GM12892 (cell line): Measurements from ENCODE around the gene ARID1B.

Experiments
- DNase-seq: peaks from one replicate; pipeline ENCODE4 v3.0.0; 2011; ENCODE audit not compliant: insufficient read length
- FAIRE-seq: peaks from 2 replicates; lab custom pipeline; 2011; peaks lifted over from hg19 to GRCh38; lab: Jason Lieb, UNC
- POLR2A ChIP-seq: IDR thresholded peaks from 2 replicates; pipeline ENCODE4 v1.6.1; 2011; ENCODE audit warnings: low read depth, low read length, control low read depth
- POLR2AphosphoS5 ChIP-seq: IDR thresholded peaks from 2 replicates; pipeline ENCODE4 v1.6.1; 2011; ENCODE audit warnings: low read depth, low read length, control low read depth
- TAF1 ChIP-seq: IDR thresholded peaks from 2 replicates; pipeline ENCODE4 v1.6.1; 2011; ENCODE audit warnings: low read depth, mild to moderate bottlenecking, control low read depth, low read length, borderline replicate concordance

Gene ARID1B

DNA sequence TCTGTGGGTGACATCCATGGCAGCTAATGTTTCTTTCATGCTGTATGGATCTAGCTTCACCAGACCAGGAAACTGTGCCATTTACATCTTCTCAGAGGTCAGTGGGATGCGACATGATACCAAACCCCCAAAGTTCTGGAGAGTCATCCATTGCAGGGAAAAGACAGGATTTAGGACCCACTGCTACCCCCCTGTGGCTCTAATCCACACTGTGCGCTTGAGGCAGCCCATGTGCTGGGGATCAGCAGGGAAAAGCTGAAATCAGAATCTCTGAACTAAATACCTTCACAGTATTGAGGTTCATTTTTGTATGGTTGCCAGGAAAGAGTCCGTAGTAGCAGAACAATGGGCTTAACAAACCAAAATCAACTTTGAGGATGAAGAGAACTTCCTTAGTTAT is 381.7 kb downstream of the ARID1B start:
- DNase-seq (no peak), FAIRE-seq (no peak)
- no peak for TF ChIP-seq TAF1
- no peak for TF ChIP-seq POLR2A
- TF ChIP-seq POLR2AphosphoS5: no peak

DNA sequence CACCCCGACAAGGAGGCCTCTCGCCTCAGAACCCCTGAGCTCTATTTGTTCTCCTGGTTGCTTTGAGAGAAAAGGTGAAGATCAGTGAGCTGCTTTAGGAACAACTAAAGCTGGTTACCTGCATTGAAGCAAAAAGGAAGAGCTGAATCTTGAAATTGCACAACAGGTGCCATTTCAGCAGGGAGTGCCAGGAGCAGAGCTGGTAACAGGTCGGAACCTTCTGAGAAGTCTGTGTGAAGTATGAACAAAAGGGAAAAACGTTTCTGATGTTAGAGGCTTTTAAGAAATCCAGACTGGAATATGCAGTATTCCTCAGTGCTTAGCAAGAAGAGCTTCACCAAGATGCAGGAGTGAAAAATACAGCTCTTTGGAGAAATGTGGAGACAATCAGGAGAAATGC is 382.2 kb downstream of the ARID1B start:
- TF ChIP-seq POLR2A (no peak), TAF1 (no peak), POLR2AphosphoS5 (no peak)
- no peak for FAIRE-seq
- no peak for DNase-seq

- DNase-seq: no peak
- TF ChIP-seq TAF1: no peak
- TF ChIP-seq POLR2AphosphoS5: no peak
- TF ChIP-seq POLR2A: no peak
- no peak for FAIRE-seq
These were observed 384.7 kb downstream of the ARID1B start for GRCh38 chr6:157161912-157162311.

DNA sequence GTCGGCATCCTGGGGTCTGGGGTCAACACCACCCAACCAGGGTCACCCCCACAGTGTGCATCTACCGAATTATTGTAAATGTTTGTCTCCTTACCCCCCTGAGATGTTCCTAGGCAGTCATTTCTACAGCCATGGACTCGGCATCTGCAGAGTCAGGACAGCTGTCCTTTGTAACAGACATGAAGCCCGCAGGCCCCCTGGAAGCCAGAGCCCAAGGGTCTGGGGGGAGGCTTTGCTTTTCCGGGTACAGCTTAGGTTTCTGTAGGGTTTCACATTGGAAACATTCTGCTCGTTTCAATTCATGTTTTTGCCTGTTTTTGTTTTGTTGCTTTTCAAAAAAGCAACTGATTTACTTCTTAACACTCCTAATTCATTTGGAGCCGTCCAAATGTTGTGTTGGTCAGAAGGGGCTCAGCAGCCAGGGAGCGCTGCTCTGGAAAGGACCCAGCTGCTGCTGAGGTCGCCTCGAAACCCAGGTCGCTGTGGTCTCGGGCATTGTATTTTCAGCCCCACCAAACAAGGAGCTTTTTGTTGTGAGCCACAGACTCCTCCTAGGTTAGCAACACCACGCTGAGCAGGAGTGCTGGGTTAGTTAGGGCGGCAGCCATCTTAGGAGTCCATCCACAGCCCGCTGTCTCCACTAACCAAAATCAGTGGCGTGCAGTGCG is 385.7 kb downstream of the ARID1B start:
- DNase-seq: no peak
- TF ChIP-seq POLR2AphosphoS5 (no peak), TAF1 (no peak), POLR2A (no peak)
- FAIRE-seq: no peak

GRCh38 chr6:157163434-157164159 is 386.4 kb downstream of the ARID1B start:
- DNase-seq: no peak
- no peak for TF ChIP-seq POLR2A
- TF ChIP-seq TAF1: no peak
- no peak for TF ChIP-seq POLR2AphosphoS5
- FAIRE-seq: no peak

- peak; percentile 40 for FAIRE-seq
- TF ChIP-seq POLR2AphosphoS5 (no peak), POLR2A (no peak), TAF1 (no peak)
These were observed 387.8 kb downstream of the ARID1B start for GRCh38 chr6:157164972-157165371.

DNA sequence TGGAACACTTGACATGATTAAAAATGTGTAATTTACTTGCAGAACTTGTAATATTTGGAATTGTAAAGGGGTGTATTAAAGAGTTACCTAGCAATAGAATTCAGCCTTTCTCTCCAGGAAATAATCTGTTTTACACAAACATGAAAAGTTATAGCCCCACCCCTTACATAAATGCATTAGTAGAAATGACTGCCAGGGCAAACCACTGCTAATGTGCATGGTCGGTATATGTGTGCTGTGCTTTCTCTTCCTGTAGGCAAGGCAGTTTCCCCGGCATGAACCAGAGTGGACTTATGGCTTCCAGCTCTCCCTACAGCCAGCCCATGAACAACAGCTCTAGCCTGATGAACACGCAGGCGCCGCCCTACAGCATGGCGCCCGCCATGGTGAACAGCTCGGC is 389.6 kb downstream of the ARID1B start:
- DNase-seq (no peak), FAIRE-seq (no peak)
- no peak for TF ChIP-seq TAF1
- no peak for TF ChIP-seq POLR2A
- TF ChIP-seq POLR2AphosphoS5: no peak

More at GRCh38 chr6:157164972-157165371, 387.8 kb downstream of the ARID1B start:
- no peak for DNase-seq

- FAIRE-seq: no peak
- no peak for DNase-seq
- TF ChIP-seq POLR2AphosphoS5 (no peak), POLR2A (no peak), TAF1 (no peak)
These were observed 390.7 kb downstream of the ARID1B start for GRCh38 chr6:157167837-157168236.

DNA sequence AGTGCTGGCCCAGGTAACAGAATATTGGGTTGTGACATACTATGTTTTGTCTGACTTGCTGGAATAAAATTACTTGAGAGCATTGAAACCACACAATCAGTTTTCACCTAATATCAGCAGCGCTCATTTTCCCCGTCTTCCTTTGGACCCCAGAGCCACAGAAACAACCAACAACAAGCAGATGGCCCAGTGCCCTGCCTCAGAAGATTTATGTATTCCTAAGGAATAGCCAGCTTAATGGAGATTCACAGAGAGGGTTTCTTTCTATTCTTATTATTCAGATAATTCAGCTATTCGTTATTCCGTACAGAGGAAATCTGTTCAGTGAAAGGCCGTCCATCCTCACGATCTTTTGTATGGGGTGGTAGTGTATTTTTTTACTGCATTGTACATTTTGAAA is 391.3 kb downstream of the ARID1B start:
- DNase-seq (no peak), FAIRE-seq (no peak)
- TF ChIP-seq POLR2AphosphoS5 (no peak), TAF1 (no peak), POLR2A (no peak)

DNA sequence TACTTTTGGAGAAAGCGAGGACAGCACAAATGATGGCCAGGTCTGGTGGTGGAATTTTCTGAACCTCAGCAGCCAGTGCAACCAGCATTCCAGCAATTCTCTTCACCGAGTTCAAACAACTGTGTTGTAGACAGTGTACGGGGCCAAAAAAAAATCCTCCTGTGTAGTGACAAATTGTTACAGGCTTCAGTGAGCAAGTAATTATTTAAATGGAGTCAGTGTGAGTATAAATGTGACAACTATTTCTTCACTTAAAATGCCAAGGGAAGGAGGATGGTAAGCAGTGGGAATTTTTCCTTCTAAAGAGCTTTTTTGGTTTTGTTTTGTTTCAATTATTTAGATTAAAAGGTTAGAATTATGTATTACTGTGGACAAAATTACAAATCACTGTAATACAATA is 392.0 kb downstream of the ARID1B start:
- TF ChIP-seq POLR2A (no peak), TAF1 (no peak), POLR2AphosphoS5 (no peak)
- DNase-seq (no peak), FAIRE-seq (no peak)

- no peak for FAIRE-seq
- no peak for DNase-seq
- TF ChIP-seq POLR2A (no peak), POLR2AphosphoS5 (no peak), TAF1 (no peak)
These were observed 392.5 kb downstream of the ARID1B start for GRCh38 chr6:157169656-157170055.

DNA sequence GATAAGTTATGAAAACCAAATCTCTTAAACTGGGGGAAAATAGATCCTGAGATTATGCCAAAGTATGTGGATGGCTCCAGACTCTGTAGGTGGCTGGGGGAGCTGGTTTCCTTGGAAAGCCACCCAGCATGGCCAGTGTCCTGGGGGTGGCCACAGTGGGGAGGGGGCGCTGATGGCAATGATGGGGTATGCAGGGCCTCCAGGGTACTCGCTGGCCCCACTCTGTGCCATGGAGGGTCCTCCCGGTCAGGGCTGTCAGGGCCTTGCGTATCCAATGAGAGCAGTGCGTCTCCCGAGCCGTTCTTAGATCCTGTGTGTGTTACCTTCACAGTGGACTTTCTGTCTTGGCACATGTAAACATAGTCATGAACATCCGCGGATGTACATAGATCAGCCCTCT is 393.4 kb downstream of the ARID1B start:
- no peak for DNase-seq
- no peak for TF ChIP-seq POLR2A
- no peak for TF ChIP-seq POLR2AphosphoS5
- no peak for TF ChIP-seq TAF1
- FAIRE-seq: no peak
